Hematopoietic multipotent progenitor cell treated with erythropoietin and hydrocortisone succinate and interleukin-3 and kit ligand, for 15 days (in vitro differentiated cells): Measurements from ENCODE around the gene WBP1L.
"Not testable (repeated sequence)": the region's sequence is repeated elsewhere in the genome, so short reads cannot be mapped to it uniquely, and the experiment has no call there.

Experiments
- DNase-seq: peaks from one replicate; pipeline ENCODE4 v3.0.0-alpha.2; 2015; ENCODE audit warnings: low spot score

Gene WBP1L

GRCh38 chr10:102743588-102744373, at the start of gene WBP1L:
TSS of gene WBP1L (plus strand) at chr10:102743948. CDS start at chr10:102744054, 106 bp downstream.
- peak; percentile 99 for DNase-seq

GRCh38 chr10:102695401-102695800, 48.3 kb upstream of the WBP1L start:
- DNase-seq: not testable (repeated sequence)

GRCh38 chr10:102696736-102697135, 47.0 kb upstream of the WBP1L start:
- no peak for DNase-seq

GRCh38 chr10:102698894-102699293, 44.9 kb upstream of the WBP1L start:
- DNase-seq: no peak

- DNase-seq: no peak
Observed at GRCh38 chr10:102701272-102701671, 42.5 kb upstream of the WBP1L start.

- DNase-seq: no peak
Observed at GRCh38 chr10:102701796-102702195, 42.0 kb upstream of the WBP1L start.

GRCh38 chr10:102702742-102703141, 41.0 kb upstream of the WBP1L start:
- DNase-seq: no peak

GRCh38 chr10:102704915-102705314, 38.8 kb upstream of the WBP1L start:
- no peak for DNase-seq

- no peak for DNase-seq
Observed at GRCh38 chr10:102705531-102705930, 38.2 kb upstream of the WBP1L start.

GRCh38 chr10:102710609-102711008, 33.1 kb upstream of the WBP1L start:
- DNase-seq: no peak

- DNase-seq: no peak
Observed at GRCh38 chr10:102712089-102712488, 31.7 kb upstream of the WBP1L start.

GRCh38 chr10:102712843-102713538, 30.8 kb upstream of the WBP1L start:
- DNase-seq: no peak

GRCh38 chr10:102713539-102713813, 30.3 kb upstream of the WBP1L start:
- DNase-seq: no peak

- DNase-seq: peak; percentile 94
Observed at GRCh38 chr10:102713814-102714620, 29.7 kb upstream of the WBP1L start, which contains the start of gene ARL3. TSS of gene ARL3 (minus strand) at chr10:102714397. CDS start at chr10:102714275, 122 bp downstream.

GRCh38 chr10:102714621-102715455, 28.9 kb upstream of the WBP1L start, which contains the start of gene SFXN2:
TSS of gene SFXN2 (plus strand) at chr10:102714636. CDS start at chr10:102726637, 12,001 bp downstream.
- DNase-seq: no peak

GRCh38 chr10:102715880-102716279, 27.9 kb upstream of the WBP1L start:
- DNase-seq: no peak

- not testable (repeated sequence) for DNase-seq
Observed at GRCh38 chr10:102716900-102717565, 26.7 kb upstream of the WBP1L start.

- no peak for DNase-seq
Observed at GRCh38 chr10:102718220-102718619, 25.5 kb upstream of the WBP1L start.

- no peak for DNase-seq
Observed at GRCh38 chr10:102720337-102720736, 23.4 kb upstream of the WBP1L start.

GRCh38 chr10:102720775-102721301, 22.9 kb upstream of the WBP1L start:
- DNase-seq: no peak

GRCh38 chr10:102721954-102722353, 21.8 kb upstream of the WBP1L start:
- DNase-seq: no peak
